ENCODE data around the gene POLR3H. TPM values are rescaled to one million over a fixed set of nuclear protein-coding genes. Genes with fewer than 3 reads are reported as not detected.

Gene POLR3H
- total and polyA plus RNA-seq, 2 of the 4 experiments (the other 2 are of a cell fraction), result 37.8 to 67.8 TPM

DNA sequence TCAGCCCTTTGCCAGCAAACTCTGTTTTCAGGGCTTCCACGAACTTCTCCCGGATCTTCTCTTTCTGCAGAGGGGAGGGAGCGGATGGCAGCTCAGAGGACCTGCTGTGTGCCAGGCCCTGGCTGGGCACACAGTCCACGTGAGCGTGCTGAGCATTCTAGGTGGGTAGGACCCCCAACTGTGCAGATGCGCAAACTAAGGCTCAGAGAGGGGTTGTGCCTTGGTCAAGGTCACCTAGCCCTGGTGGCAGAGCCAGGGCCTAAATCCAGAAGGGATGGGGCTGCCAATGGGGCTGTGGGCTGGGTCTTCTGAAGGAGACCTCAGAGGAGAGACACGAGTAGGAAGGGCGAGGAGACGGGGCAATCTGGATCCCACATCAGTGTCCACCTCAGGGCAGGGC, 34.5 kb upstream of the POLR3H start:
- no peak overlapping the region for H2AK9ac ChIP-seq (replicated peaks; ENCODE audit: low read depth, low read length, poor library complexity)
- 89% methylated on average over 4 of the region's 9 CpGs; no CpG with 5 or more reads in 1 of the 2 experiments for WGBS, 2 experiments (ENCODE audit: extremely low coverage in 2 of 2, insufficient read length in 1 of 2)
- no peak overlapping the region for H3K9ac ChIP-seq (ENCODE audit: low read depth, low read length)
- POLR2A ChIA-PET (ENCODE audit: unreplicated experiment), result no interaction called here
- no peaks in the 10 kb centered on the region; the same call in 1 of the 2 replicates for H3K9me1 ChIP-seq (ENCODE audit: insufficient read depth, low read length)
- H2BK120ac ChIP-seq (ENCODE audit: low read depth, low read length), result no peak overlapping the region
- no peaks in the 10 kb centered on the region for H3K27me3 ChIP-seq (ENCODE audit: control insufficient read depth, insufficient read depth, low read length)
- CTCF ChIA-PET, result no interaction called here
- no peak for DNase-seq
- H3K23ac ChIP-seq (ENCODE audit: low read depth, low read length), result no peak overlapping the region
- H3K14ac ChIP-seq (replicated peaks; ENCODE audit: low read depth, low read length), result no peak overlapping the region
- no peak overlapping the region for H2AK5ac ChIP-seq (ENCODE audit: low read depth, low read length)
- peaks cover 68% of the 10 kb centered on the region for H3K36me3 ChIP-seq (ENCODE audit: control insufficient read depth, insufficient read depth, low read length)
- H2BK15ac ChIP-seq (ENCODE audit: low read depth, low read length), result no peak overlapping the region
- H3K4ac ChIP-seq (ENCODE audit: low read depth, low read length), result no peak overlapping the region
- no peak overlapping the region for H2BK20ac ChIP-seq (ENCODE audit: low read depth, low read length)
- no peak overlapping the region for H3K4me2 ChIP-seq (ENCODE audit: low read depth, low read length)
- H3K18ac ChIP-seq (ENCODE audit: low read depth, low read length), result no peak overlapping the region
- H2BK5ac ChIP-seq (ENCODE audit: low read depth, low read length, poor library complexity, severe bottlenecking), result no peak overlapping the region
- H3K4me3 ChIP-seq (ENCODE audit: insufficient read depth, low read depth, low read length), result no peak overlapping the region
- in situ Hi-C loops (cut with MboI; ENCODE audit: low sequenced_read_pairs) (no loop called here), dilution Hi-C loops (cut with HindIII; ENCODE audit: low sequenced_read_pairs, unreplicated experiment) (no loop called here), intact Hi-C loops (cut with micrococcal nuclease) (no loop called here)
- H3K4me1 ChIP-seq (ENCODE audit: control insufficient read depth, insufficient read depth, low read length), result peaks cover 7% of the 10 kb centered on the region; the same call in 1 of the 2 replicates
- H4K5ac ChIP-seq (ENCODE audit: low read depth, low read length), result no peak overlapping the region
- no peak overlapping the region for H4K91ac ChIP-seq (ENCODE audit: insufficient read depth, low read depth, low read length)
- no peak overlapping the region for H4K8ac ChIP-seq (ENCODE audit: low read depth in 2 of 2, low read length in 2 of 2)
- H3K9me3 ChIP-seq (ENCODE audit: control insufficient read depth, insufficient read depth, low read length), result no peaks in the 10 kb centered on the region
- BruUV-seq (replicated peaks), result no TSS peak
- no peak for ATAC-seq (ENCODE audit: low read depth)
- no peak overlapping the region for H2AFZ ChIP-seq (replicated peaks; ENCODE audit: low read length, poor library complexity)
- H3K79me1 ChIP-seq (ENCODE audit: low read depth in 1 of 2, low read length in 2 of 2), result peaks cover 5 to 40% of the 10 kb centered on the region in 2 experiments
- peaks cover 3% of the 10 kb centered on the region for H4K20me1 ChIP-seq (ENCODE audit: insufficient read depth, low read length)
- TF ChIP-seq CHD1 (IDR thresholded peaks at IDR 0.05; ENCODE audit: low read depth, low read length) (no peak), FOS (IDR thresholded peaks at IDR 0.05; ENCODE audit: low read depth, low read length) (no peak), MXI1 (IDR thresholded peaks at IDR 0.05; ENCODE audit: borderline replicate concordance, low read depth, low read length) (no peak), NFE2L2 (IDR thresholded peaks at IDR 0.05; ENCODE audit: low read depth, low read length) (no peak), ELK1 (IDR thresholded peaks at IDR 0.05; ENCODE audit: borderline replicate concordance, low read depth, low read length) (no peak), POLR2A (IDR thresholded peaks at IDR 0.05; ENCODE audit: low read depth, low read length) (no peak), RFX5 (IDR thresholded peaks at IDR 0.05; ENCODE audit: low read depth, low read length) (no peak), USF2 (IDR thresholded peaks at IDR 0.05; ENCODE audit: low read depth, low read length) (no peak), CTCF (conservative IDR thresholded peaks at IDR 0.05; ENCODE audit: low read depth, low read length) (no peak), BHLHE40 (IDR thresholded peaks at IDR 0.05; ENCODE audit: low read depth, low read length) (no peak), CEBPB (IDR thresholded peaks at IDR 0.05; ENCODE audit: low read depth, low read length) (no peak), RAD21 (IDR thresholded peaks at IDR 0.05; ENCODE audit: low read length) (no peak), MAZ (IDR thresholded peaks at IDR 0.05; ENCODE audit: borderline replicate concordance, low read depth, low read length) (no peak), MAFK (IDR thresholded peaks at IDR 0.05; ENCODE audit: low read depth, low read length) (no peak), RCOR1 (IDR thresholded peaks at IDR 0.05; ENCODE audit: insufficient replicate concordance, low read length) (no peak), SMC3 (IDR thresholded peaks at IDR 0.05; ENCODE audit: low read depth, low read length) (no peak)
- H3K56ac ChIP-seq (ENCODE audit: extremely low read depth, insufficient read depth, low read length), result no peak overlapping the region
- no peak overlapping the region for H3K27ac ChIP-seq (ENCODE audit: insufficient read depth, low read length)
